Tibial artery (tissue), 4 donors: ENCODE measurements around the gene LRRC14B.
A peak's percentile ranks its signal among the peaks of the same experiment; 100 is the strongest.
"Not testable (repeated sequence)": the region's sequence is repeated elsewhere in the genome, so short reads cannot be mapped to it uniquely, and the experiment has no call there.

Experiments used
- DNase-seq, 2 donors: peaks; one replicate each; pipeline ENCODE4 v3.0.0-alpha.2; 2019
- H3K27ac ChIP-seq, 2 donors: fragments of 200-600 bp; sonication (generic) in 1 of 2; 1 replicate in 1 of 2; 2 replicates in 1 of 2; pipeline ENCODE4 v1.5.1; 2018 to 2019; ENCODE audit warnings: mild to moderate bottlenecking in 1 of 2
- H3K27me3 ChIP-seq, 2 donors: fragments of 200-600 bp; sonication (generic) in 1 of 2; one replicate each; pipeline versions ENCODE4 v1.5.1 to v1.6.0; 2016 to 2019
- H3K36me3 ChIP-seq, 3 donors: fragments of 200-600 bp; sonication (generic) in 2 of 3; one replicate each; pipeline ENCODE4 v1.5.1; 2016 to 2019; ENCODE audit warnings: mild to moderate bottlenecking in 2 of 3
- H3K4me1 ChIP-seq, 4 donors: fragments of 200-600 bp; sonication (generic) in 2 of 4; 1 replicate in 3 of 4; 2 replicates in 1 of 4; pipeline ENCODE4 v1.5.1; 2016 to 2019
- H3K4me3 ChIP-seq, 2 donors: fragments of 200-600 bp; sonication (generic) in 1 of 2; 1 replicate in 1 of 2; 2 replicates in 1 of 2; pipeline ENCODE4 v1.5.1; 2018 to 2019; ENCODE audit warnings: mild to moderate bottlenecking in 2 of 2
- H3K9me3 ChIP-seq, 3 donors: fragments of 200-600 bp; sonication (generic) in 1 of 3; one replicate each; pipeline ENCODE4 v1.5.1; 2016 to 2019
- CTCF ChIP-seq, 2 experiments: fragments of 200-600 bp in 1 of 2; fragments of 450-650 bp in 1 of 2; IDR thresholded peaks; one replicate each; pipeline ENCODE4 v1.5.1; 2017 to 2019; ENCODE audit warnings: antibody characterized with exemption in 2 of 2, mild to moderate bottlenecking in 1 of 2, moderate library complexity in 1 of 2
- intact Hi-C: fragments of 100-400 bp; cut with DNase I; formaldehyde crosslinking; loops from one replicate; pipeline ENCODE4 v1.15.0; 2023; ENCODE audit warnings: low total_unique reads

LRRC14B gene

GRCh38 chr5:208449-209114 is 17.3 kb downstream of the LRRC14B start:
- intact Hi-C loops = no loop called here
- peaks cover 0 to 3% (median 0%) of the 10 kb centered on the region in 4 donors for H3K4me1 ChIP-seq
- DNase-seq = no peak
- no peak overlapping the region for H3K27ac ChIP-seq
- no peak for TF ChIP-seq CTCF (IDR thresholded peaks at IDR 0.05)
- H3K4me3 ChIP-seq = no peak overlapping the region
- peaks cover 20 to 35% (median 26%) of the 10 kb centered on the region in 3 donors for H3K36me3 ChIP-seq
- H3K9me3 ChIP-seq = no peaks in the 10 kb centered on the region
- no peaks in the 10 kb centered on the region for H3K27me3 ChIP-seq

- Histone ChIP-seq H3K9me3 (no peaks in the 10 kb centered on the region), H3K36me3 (peaks cover 0 to 13% (median 6%) of the 10 kb centered on the region in 3 donors), H3K4me1 (peaks cover 0 to 15% (median 2%) of the 10 kb centered on the region in 4 donors), H3K27me3 (no peaks in the 10 kb centered on the region), H3K4me3 (no peak overlapping the region), H3K27ac (no peak overlapping the region)
- intact Hi-C loops = no loop called here
- TF ChIP-seq CTCF (IDR thresholded peaks at IDR 0.05) = no peak
- no peak for DNase-seq
Observed at GRCh38 chr5:213803-214395, 22.6 kb downstream of the LRRC14B start.

GRCh38 chr5:215256-215655 is 24.0 kb downstream of the LRRC14B start:
- H3K36me3 ChIP-seq = peaks cover 0 to 13% (median 6%) of the 10 kb centered on the region in 3 donors
- not testable (repeated sequence) for H3K4me3 ChIP-seq, DNase-seq, H3K27ac ChIP-seq, H3K9me3 ChIP-seq, H3K27me3 ChIP-seq
- intact Hi-C loops = loop anchor here (5.0 kb wide), 1 partner anchor 57 kb away; the partner anchor contains the start of gene PDCD6
- H3K4me1 ChIP-seq = peaks cover 0 to 26% (median 14%) of the 10 kb centered on the region in 4 donors

GRCh38 chr5:216076-216475 is 24.8 kb downstream of the LRRC14B start:
- Histone ChIP-seq H3K36me3 (peaks cover 0 to 13% (median 6%) of the 10 kb centered on the region in 3 donors), H3K4me1 (peaks cover 0 to 33% (median 16%) of the 10 kb centered on the region in 4 donors)
- H3K27ac ChIP-seq, H3K9me3 ChIP-seq, H3K27me3 ChIP-seq, DNase-seq, H3K4me3 ChIP-seq: not testable (repeated sequence)
- intact Hi-C loops = loop anchor here (5.0 kb wide), 1 partner anchor 56 kb away; the partner anchor contains the start of gene PDCD6

- Histone ChIP-seq H3K4me1 (peaks cover 0 to 47% (median 18%) of the 10 kb centered on the region in 4 donors), H3K27ac (peak within 1 kb of the TSS; percentile 78 to 86)
- intact Hi-C loops = loop anchor here (2.0 to 5.0 kb wide), 2 partner anchors 29 to 55 kb away; partner anchors contain the start of gene PDCD6
Observed at GRCh38 chr5:217494-218456, 26.5 kb downstream of the LRRC14B start, which contains the start of the genes CCDC127 and SDHA. TSS of gene CCDC127 (minus strand) at chr5:218153. CDS start at chr5:216849, 1,304 bp downstream. TSS of gene SDHA (plus strand) at chr5:218320. CDS start at chr5:218356, 36 bp downstream.

More at GRCh38 chr5:217494-218456, 26.5 kb downstream of the LRRC14B start, which contains the start of the genes CCDC127 and SDHA:
- H3K27me3 ChIP-seq, H3K9me3 ChIP-seq: not testable (repeated sequence)
- Histone ChIP-seq H3K4me3 (peak within 1 kb of the TSS; percentile 73 to 95), H3K36me3 (peaks cover 0 to 13% (median 6%) of the 10 kb centered on the region in 3 donors)
- TF ChIP-seq CTCF (IDR thresholded peaks at IDR 0.05) = peak; percentile 7 to 18
- peak; percentile 95 to 98 for DNase-seq
